A673 (cell line): Measurements from ENCODE around the gene GALR3.

Source experiments
- CTCF ChIP-seq: fragments of 300-800, 200-600 bp; sonication (generic); conservative IDR thresholded peaks from 2 replicates; pipeline ENCODE4 v1.5.1; 2017; ENCODE audit warnings: low read depth, mild to moderate bottlenecking, antibody characterized with exemption, low read length, moderate library complexity, mixed read lengths
- EZH2 ChIP-seq: fragments of 200-600 bp; sonication (generic); IDR thresholded peaks from 2 replicates; pipeline ENCODE4 v1.6.1; 2017; ENCODE audit warnings: borderline replicate concordance, low read depth, mild to moderate bottlenecking, mixed read lengths, antibody characterized with exemption, low read length; ENCODE audit not compliant: poor library complexity, severe bottlenecking

GRCh38 chr22:37848587-37849088 is 25.5 kb downstream of the GALR3 start:
- no peak for TF ChIP-seq CTCF
- no peak for TF ChIP-seq EZH2
